Measurements from ENCODE around the gene ANKRD65.

GRCh38 chr1:1435106-1435903 lies 14.2 kb upstream of the ANKRD65 start, which contains the start of gene VWA1:
- TF ChIP-seq, protein P1, sequence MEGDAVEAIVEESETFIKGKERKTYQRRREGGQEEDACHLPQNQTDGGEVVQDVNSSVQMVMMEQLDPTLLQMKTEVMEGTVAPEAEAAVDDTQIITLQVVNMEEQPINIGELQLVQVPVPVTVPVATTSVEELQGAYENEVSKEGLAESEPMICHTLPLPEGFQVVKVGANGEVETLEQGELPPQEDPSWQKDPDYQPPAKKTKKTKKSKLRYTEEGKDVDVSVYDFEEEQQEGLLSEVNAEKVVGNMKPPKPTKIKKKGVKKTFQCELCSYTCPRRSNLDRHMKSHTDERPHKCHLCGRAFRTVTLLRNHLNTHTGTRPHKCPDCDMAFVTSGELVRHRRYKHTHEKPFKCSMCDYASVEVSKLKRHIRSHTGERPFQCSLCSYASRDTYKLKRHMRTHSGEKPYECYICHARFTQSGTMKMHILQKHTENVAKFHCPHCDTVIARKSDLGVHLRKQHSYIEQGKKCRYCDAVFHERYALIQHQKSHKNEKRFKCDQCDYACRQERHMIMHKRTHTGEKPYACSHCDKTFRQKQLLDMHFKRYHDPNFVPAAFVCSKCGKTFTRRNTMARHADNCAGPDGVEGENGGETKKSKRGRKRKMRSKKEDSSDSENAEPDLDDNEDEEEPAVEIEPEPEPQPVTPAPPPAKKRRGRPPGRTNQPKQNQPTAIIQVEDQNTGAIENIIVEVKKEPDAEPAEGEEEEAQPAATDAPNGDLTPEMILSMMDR (IDR thresholded peaks at IDR 0.05; ENCODE audit: insufficient read depth, low read depth, low read length): no peak
- TF ChIP-seq EZH2 (IDR thresholded peaks at IDR 0.05; ENCODE audit: insufficient read depth, low read length): no peak

All from astrocyte (in vitro differentiated cells and primary cell).